Gastrocnemius medialis (tissue), 4 donors: ENCODE data around the gene INPP4A. TPM values are rescaled to one million over a fixed set of nuclear protein-coding genes. Genes with fewer than 3 reads are reported as not detected.

Experiments used
- ATAC-seq, 2 donors: fragments of 150-250 bp; one replicate each; pipeline ENCODE4 v1.9.1; 2016
- DNase-seq, 2 donors: peaks; one replicate each; pipeline ENCODE4 v3.0.0-alpha.2; 2019
- H3K27ac ChIP-seq, 4 donors: fragments of 200-600 bp; sonication (generic); 1 replicate in 1 of 4; 2 replicates in 3 of 4; pipeline ENCODE4 v1.5.1; 2016 to 2018; ENCODE audit warnings: mild to moderate bottlenecking in 2 of 4, moderate library complexity in 1 of 4
- H3K27me3 ChIP-seq, 3 donors: fragments of 200-600 bp; sonication (generic) in 2 of 3; 1 replicate in 1 of 3; 2 replicates in 2 of 3; pipeline versions ENCODE4 v1.5.1 to v1.6.0; 2016 to 2019; ENCODE audit warnings: mild to moderate bottlenecking in 1 of 3, moderate library complexity in 1 of 3
- H3K36me3 ChIP-seq, 2 donors: fragments of 200-600 bp; sonication (generic) in 1 of 2; one replicate each; pipeline ENCODE4 v1.5.1; 2017 to 2018
- H3K4me1 ChIP-seq, 2 donors: fragments of 200-600 bp; sonication (generic) in 1 of 2; one replicate each; pipeline ENCODE4 v1.5.1; 2016 to 2017; ENCODE audit warnings: mild to moderate bottlenecking in 2 of 2
- H3K4me3 ChIP-seq, 4 donors: fragments of 200-600 bp; sonication (generic) in 3 of 4; 1 replicate in 1 of 4; 2 replicates in 3 of 4; pipeline ENCODE4 v1.5.1; 2016 to 2019; ENCODE audit warnings: mild to moderate bottlenecking in 2 of 4
- H3K9me3 ChIP-seq, 3 donors: fragments of 200-600 bp; sonication (generic) in 2 of 3; 1 replicate in 1 of 3; 2 replicates in 2 of 3; pipeline ENCODE4 v1.5.1; 2016 to 2019
- POLR2A ChIP-seq, 2 donors: fragments of 450-650 bp; IDR thresholded peaks; one replicate each; pipeline ENCODE4 v1.6.1; 2017; ENCODE audit warnings: antibody characterized with exemption in 2 of 2, mild to moderate bottlenecking in 2 of 2, moderate library complexity in 2 of 2
- in situ Hi-C, 4 donors: fragments of 200-750 bp; cut with MboI; loops; one replicate each; pipeline versions ENCODE4 v1.15.0 to v1.8.0; 2017; ENCODE audit warnings: low sequenced_read_pairs in 4 of 4
- intact Hi-C: fragments of 100-400 bp; cut with DNase I; formaldehyde crosslinking; loops from one replicate; pipeline ENCODE4 v1.15.1; 2023; ENCODE audit warnings: low total_unique reads
- total RNA-seq, 4 donors: library from RNA; depleted of rRNA; stranded (reverse); fragments of >200 nt; gene quantifications; one replicate each; pipeline versions ENCODE4 v1.1.0 to v1.2.3, GENCODE V29; 2016
- TF ChIP-seq, protein P1 (sequence below), 5 experiments: fragments of 450-650 bp in 3 of 5; fragments of 200-600 bp in 2 of 5; sonication (generic) in 2 of 5; IDR thresholded peaks in 4 of 5; conservative IDR thresholded peaks in 1 of 5; 1 replicate in 4 of 5; 2 replicates in 1 of 5; pipeline ENCODE4 v1.5.1; 2016 to 2019; ENCODE audit warnings: antibody characterized with exemption in 5 of 5, mild to moderate bottlenecking in 3 of 5, moderate library complexity in 3 of 5

The INPP4A gene
- total RNA-seq, 4 donors from 2014 or later: 9.8 to 19.6 (median 16.0) TPM

DNA sequence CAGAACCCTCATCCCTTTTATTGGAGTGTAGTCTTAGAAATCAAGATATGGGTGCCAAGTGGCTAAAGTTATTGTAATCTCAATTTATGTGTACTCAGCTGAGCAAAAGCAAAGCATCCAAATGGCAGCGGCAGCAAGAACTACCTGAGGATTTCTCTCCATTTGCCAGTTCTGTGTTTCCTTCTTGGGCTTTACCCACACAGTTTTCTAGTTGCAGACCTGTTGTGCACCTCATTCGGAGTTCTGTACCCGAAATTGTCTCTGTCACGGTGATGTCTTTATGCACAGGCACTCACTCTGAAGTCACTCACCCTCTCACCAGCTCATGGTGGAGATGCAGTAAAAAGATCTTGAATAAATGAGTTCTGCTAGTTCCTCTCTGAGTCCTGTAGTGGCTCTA is 43.6 kb downstream of the INPP4A start:
- Histone ChIP-seq H3K4me1 (peaks cover 29 to 33% of the 10 kb centered on the region in 2 donors), H3K4me3 (no peak overlapping the region), H3K36me3 (no peaks in the 10 kb centered on the region), H3K27me3 (no peaks in the 10 kb centered on the region), H3K27ac (peak overlapping the region in 2 of 4 donors; percentile 13 to 20), H3K9me3 (no peaks in the 10 kb centered on the region)
- intact Hi-C loops (no loop called here), in situ Hi-C loops (no loop called here)
- DNase-seq (no peak), ATAC-seq (no peak)
- no peak for TF ChIP-seq POLR2A (IDR thresholded peaks at IDR 0.05)
- TF ChIP-seq, protein P1, sequence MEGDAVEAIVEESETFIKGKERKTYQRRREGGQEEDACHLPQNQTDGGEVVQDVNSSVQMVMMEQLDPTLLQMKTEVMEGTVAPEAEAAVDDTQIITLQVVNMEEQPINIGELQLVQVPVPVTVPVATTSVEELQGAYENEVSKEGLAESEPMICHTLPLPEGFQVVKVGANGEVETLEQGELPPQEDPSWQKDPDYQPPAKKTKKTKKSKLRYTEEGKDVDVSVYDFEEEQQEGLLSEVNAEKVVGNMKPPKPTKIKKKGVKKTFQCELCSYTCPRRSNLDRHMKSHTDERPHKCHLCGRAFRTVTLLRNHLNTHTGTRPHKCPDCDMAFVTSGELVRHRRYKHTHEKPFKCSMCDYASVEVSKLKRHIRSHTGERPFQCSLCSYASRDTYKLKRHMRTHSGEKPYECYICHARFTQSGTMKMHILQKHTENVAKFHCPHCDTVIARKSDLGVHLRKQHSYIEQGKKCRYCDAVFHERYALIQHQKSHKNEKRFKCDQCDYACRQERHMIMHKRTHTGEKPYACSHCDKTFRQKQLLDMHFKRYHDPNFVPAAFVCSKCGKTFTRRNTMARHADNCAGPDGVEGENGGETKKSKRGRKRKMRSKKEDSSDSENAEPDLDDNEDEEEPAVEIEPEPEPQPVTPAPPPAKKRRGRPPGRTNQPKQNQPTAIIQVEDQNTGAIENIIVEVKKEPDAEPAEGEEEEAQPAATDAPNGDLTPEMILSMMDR (IDR thresholded peaks at IDR 0.05 in 4 of 5, conservative IDR thresholded peaks at IDR 0.05 in 1 of 5): no peak

DNA sequence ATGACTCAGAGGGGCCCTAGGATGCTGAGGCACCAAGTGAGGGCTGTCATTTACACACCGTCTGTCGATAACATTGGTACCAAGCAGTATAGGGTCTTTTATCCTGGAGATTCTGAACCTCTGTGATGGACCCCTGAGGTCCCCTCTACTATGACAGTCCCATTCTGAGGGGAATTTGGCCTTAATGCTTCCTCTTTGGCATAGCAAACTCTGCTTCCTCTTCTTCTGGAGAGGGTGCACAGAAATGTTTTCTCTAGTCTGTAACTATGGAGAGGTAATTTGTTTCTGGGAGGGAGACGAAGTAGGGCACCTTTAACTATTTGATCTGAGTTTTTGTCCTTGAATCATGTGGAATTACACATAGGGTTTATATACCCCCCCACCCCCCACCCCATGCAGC is 44.8 kb downstream of the INPP4A start:
- Histone ChIP-seq H3K4me3 (no peak overlapping the region), H3K27me3 (no peaks in the 10 kb centered on the region), H3K4me1 (peaks cover 33 to 40% of the 10 kb centered on the region in 2 donors), H3K9me3 (no peaks in the 10 kb centered on the region), H3K36me3 (no peaks in the 10 kb centered on the region), H3K27ac (peak overlapping the region in 1 of 4 donors; percentile 20)
- no peak for TF ChIP-seq POLR2A (IDR thresholded peaks at IDR 0.05)
- TF ChIP-seq, protein P1 (IDR thresholded peaks at IDR 0.05 in 4 of 5, conservative IDR thresholded peaks at IDR 0.05 in 1 of 5): no peak
- no peak for ATAC-seq
- in situ Hi-C loops (no loop called here), intact Hi-C loops (no loop called here)
- no peak for DNase-seq

DNA sequence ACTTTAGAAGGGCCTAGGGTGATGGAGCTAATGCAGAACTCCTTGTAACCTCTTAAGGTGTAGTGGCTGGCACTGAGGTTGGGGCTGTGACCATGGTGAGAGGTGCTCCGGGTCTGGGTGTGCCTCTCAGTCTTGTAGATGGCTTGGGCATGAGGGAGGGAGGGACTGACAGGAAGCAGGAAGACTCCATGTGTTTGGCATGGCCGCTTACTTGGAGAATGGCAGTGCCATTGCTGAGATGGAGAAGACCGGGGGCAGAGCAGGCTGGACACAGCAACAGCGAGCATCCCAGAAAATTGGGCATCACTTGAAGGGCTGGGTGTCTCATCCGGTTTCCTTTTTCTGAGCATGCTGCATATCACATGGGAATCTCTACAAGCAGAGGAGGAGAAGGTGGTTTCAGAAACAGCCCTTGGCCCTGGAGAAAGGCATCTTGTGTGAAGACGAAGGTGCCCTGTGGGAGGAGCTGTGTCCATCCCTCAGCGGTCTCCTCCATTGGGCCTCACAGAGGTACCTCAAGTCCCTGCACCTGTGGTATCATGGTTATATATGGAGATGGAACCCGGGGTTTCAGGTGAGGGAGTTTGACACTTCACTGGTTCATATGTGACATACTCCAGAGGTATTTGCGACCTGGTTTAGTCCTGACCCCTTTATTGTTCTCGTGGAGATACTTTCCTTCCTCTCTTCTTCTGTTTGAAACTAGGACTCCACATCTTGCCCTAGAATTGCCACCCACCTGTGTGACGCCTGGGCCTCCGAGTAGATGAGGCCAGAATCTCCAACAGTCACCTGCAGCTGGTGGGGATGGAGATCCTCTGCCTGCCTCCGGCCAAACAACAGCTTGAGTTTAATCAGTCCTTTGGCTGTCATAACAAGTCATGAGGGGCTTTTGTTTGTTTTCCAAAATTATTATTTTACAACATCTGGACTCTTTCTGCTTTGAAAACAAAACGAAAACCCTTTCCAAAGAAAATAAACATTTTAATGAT is 45.6 kb downstream of the INPP4A start:
- peaks cover 39 to 47% of the 10 kb centered on the region in 2 donors for H3K4me1 ChIP-seq
- intact Hi-C loops (no loop called here), in situ Hi-C loops (no loop called here)
- H3K36me3 ChIP-seq: no peaks in the 10 kb centered on the region
- no peak for ATAC-seq
- H3K9me3 ChIP-seq: no peaks in the 10 kb centered on the region
- H3K4me3 ChIP-seq: no peak overlapping the region
- H3K27me3 ChIP-seq: no peaks in the 10 kb centered on the region
- TF ChIP-seq, protein P1 (IDR thresholded peaks at IDR 0.05 in 4 of 5, conservative IDR thresholded peaks at IDR 0.05 in 1 of 5): no peak
- no peak for TF ChIP-seq POLR2A (IDR thresholded peaks at IDR 0.05)
- H3K27ac ChIP-seq: peak overlapping the region; percentile 12 to 47 (median 34)
- DNase-seq: no peak

DNA sequence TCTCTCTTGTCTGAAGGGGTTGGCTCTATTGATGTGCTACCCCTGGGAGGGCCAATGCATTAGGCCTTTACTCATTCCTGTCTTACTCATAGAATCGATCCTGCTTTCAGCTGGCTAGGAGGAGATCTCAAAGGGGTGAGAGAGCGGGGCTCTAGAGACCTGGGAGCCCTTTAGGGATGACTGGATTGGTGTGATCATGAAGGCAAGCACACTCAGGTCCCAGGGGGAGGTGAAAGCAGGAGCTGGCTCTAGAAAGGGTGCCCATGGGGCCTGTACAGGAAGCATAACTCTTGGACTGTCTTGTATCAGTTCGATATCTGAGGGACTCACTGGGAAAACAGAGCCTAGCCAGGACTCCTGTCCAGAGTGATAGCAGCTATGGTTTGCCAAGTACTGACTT is 47.8 kb downstream of the INPP4A start:
- H3K9me3 ChIP-seq: no peaks in the 10 kb centered on the region
- peak overlapping the region in 1 of 4 donors; percentile 13 for H3K27ac ChIP-seq
- peaks cover 34 to 48% of the 10 kb centered on the region in 2 donors for H3K4me1 ChIP-seq
- no peak for DNase-seq
- no peaks in the 10 kb centered on the region for H3K36me3 ChIP-seq
- no peak for TF ChIP-seq POLR2A (IDR thresholded peaks at IDR 0.05)
- TF ChIP-seq, protein P1 (IDR thresholded peaks at IDR 0.05 in 4 of 5, conservative IDR thresholded peaks at IDR 0.05 in 1 of 5): no peak
- H3K4me3 ChIP-seq: no peak overlapping the region
- H3K27me3 ChIP-seq: no peaks in the 10 kb centered on the region
- intact Hi-C loops: no loop called here
- ATAC-seq: no peak
- in situ Hi-C loops: no loop called here
